Measurements from ENCODE around the gene DNAJA3.

GRCh38 chr16:4495766-4496165, 70.1 kb downstream of the DNAJA3 start:
- TF ChIP-seq CTCF (IDR thresholded peaks at IDR 0.05) (no peak), POLR2A (IDR thresholded peaks at IDR 0.05) (no peak), POLR2AphosphoS5 (IDR thresholded peaks at IDR 0.05) (no peak), EP300 (IDR thresholded peaks at IDR 0.05) (no peak)

Measured in upper lobe of left lung (tissue), 4 donors.